WTC11 (cell line): ENCODE data around the gene NLRP8.

Experiments
- ATF3 ChIP-seq: sonication (generic); formaldehyde crosslinking; conservative IDR thresholded peaks from 2 replicates; pipeline ENCODE4 v1.8.1; 2022; ENCODE audit warnings: mild to moderate bottlenecking, missing genetic modification reagents
- TF ChIP-seq, protein P1 (sequence below): fragments of 200-600 bp; IDR thresholded peaks from 2 replicates; pipeline ENCODE4 v1.8.0; 2022; ENCODE audit warnings: antibody characterized with exemption

GRCh38 chr19:55980415-55980814, 32.8 kb downstream of the NLRP8 start:
- TF ChIP-seq, protein P1, sequence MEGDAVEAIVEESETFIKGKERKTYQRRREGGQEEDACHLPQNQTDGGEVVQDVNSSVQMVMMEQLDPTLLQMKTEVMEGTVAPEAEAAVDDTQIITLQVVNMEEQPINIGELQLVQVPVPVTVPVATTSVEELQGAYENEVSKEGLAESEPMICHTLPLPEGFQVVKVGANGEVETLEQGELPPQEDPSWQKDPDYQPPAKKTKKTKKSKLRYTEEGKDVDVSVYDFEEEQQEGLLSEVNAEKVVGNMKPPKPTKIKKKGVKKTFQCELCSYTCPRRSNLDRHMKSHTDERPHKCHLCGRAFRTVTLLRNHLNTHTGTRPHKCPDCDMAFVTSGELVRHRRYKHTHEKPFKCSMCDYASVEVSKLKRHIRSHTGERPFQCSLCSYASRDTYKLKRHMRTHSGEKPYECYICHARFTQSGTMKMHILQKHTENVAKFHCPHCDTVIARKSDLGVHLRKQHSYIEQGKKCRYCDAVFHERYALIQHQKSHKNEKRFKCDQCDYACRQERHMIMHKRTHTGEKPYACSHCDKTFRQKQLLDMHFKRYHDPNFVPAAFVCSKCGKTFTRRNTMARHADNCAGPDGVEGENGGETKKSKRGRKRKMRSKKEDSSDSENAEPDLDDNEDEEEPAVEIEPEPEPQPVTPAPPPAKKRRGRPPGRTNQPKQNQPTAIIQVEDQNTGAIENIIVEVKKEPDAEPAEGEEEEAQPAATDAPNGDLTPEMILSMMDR = no peak
- TF ChIP-seq ATF3 (CRISPR knock-in tag) = no peak
